ENCODE results near the gene GUCA1A.
"Not testable (repeated sequence)": the region's sequence is repeated elsewhere in the genome, so short reads cannot be mapped to it uniquely, and the experiment has no call there.

The GUCA1A gene

GRCh38 chr6:42177514-42178364 is 4.6 kb downstream of the GUCA1A start:
- DNase-seq = no peak

GRCh38 chr6:42179261-42179944 is 6.2 kb downstream of the GUCA1A start:
- no peak for DNase-seq

GRCh38 chr6:42179945-42180313 is 6.8 kb downstream of the GUCA1A start:
- no peak for DNase-seq

GRCh38 chr6:42182101-42182500 is 8.9 kb downstream of the GUCA1A start:
- DNase-seq = no peak

- no peak for DNase-seq
Observed at GRCh38 chr6:42184475-42184874, 11.3 kb downstream of the GUCA1A start.

- no peak for DNase-seq
Observed at GRCh38 chr6:42185597-42185996, 12.4 kb downstream of the GUCA1A start.

GRCh38 chr6:42188406-42188805 is 15.2 kb downstream of the GUCA1A start:
- DNase-seq = no peak

- DNase-seq = no peak
Observed at GRCh38 chr6:42190554-42191183, 17.5 kb downstream of the GUCA1A start.

GRCh38 chr6:42192385-42192784 is 19.2 kb downstream of the GUCA1A start:
- not testable (repeated sequence) for DNase-seq

GRCh38 chr6:42193491-42193894 is 20.3 kb downstream of the GUCA1A start:
- DNase-seq = no peak

GRCh38 chr6:42194056-42194455 is 20.9 kb downstream of the GUCA1A start:
- no peak for DNase-seq

GRCh38 chr6:42195415-42195814 is 22.3 kb downstream of the GUCA1A start:
- DNase-seq = no peak

GRCh38 chr6:42197555-42198362 is 24.6 kb downstream of the GUCA1A start:
- DNase-seq = no peak

GRCh38 chr6:42199106-42199981 is 26.2 kb downstream of the GUCA1A start:
- no peak for DNase-seq

- no peak for DNase-seq
Observed at GRCh38 chr6:42200035-42200434, 26.9 kb downstream of the GUCA1A start.

GRCh38 chr6:42201382-42201781 is 28.2 kb downstream of the GUCA1A start:
- DNase-seq = no peak

- DNase-seq = not testable (repeated sequence)
Observed at GRCh38 chr6:42202131-42202915, 29.2 kb downstream of the GUCA1A start.

GRCh38 chr6:42203183-42203582 is 30.0 kb downstream of the GUCA1A start:
- no peak for DNase-seq

- no peak for DNase-seq
Observed at GRCh38 chr6:42204768-42205282, 31.7 kb downstream of the GUCA1A start.

- DNase-seq = not testable (repeated sequence)
Observed at GRCh38 chr6:42207559-42207958, 34.4 kb downstream of the GUCA1A start.

- DNase-seq = no peak
Observed at GRCh38 chr6:42210551-42210950, 37.4 kb downstream of the GUCA1A start.
